HUES6 (cell line): ENCODE data around the gene CRACDL.

Experiments used
- H3K27ac ChIP-seq: 2 replicates; pipeline ENCODE4 v1.7.0; 2013; ENCODE audit warnings: low read depth, mild to moderate bottlenecking, low read length, inconsistent platforms
- H3K27me3 ChIP-seq: 2 replicates; pipeline ENCODE4 v1.6.1; 2013; ENCODE audit warnings: low read length; ENCODE audit not compliant: control insufficient read depth, insufficient read depth
- H3K36me3 ChIP-seq: 2 replicates; pipeline ENCODE4 v1.6.1; 2013; ENCODE audit warnings: low read length; ENCODE audit not compliant: control insufficient read depth, insufficient read depth
- H3K4me1 ChIP-seq: 2 replicates; pipeline ENCODE4 v1.6.1; 2013; ENCODE audit warnings: low read length; ENCODE audit not compliant: control insufficient read depth, insufficient read depth
- H3K4me3 ChIP-seq: 2 replicates; pipeline ENCODE4 v1.5.1; 2013; ENCODE audit warnings: low read depth, low read length
- H3K9ac ChIP-seq: one replicate; pipeline ENCODE4 v1.6.1; 2013; ENCODE audit warnings: mild to moderate bottlenecking, low read length
- H3K9me3 ChIP-seq: 2 replicates; pipeline ENCODE4 v1.6.1; 2013; ENCODE audit warnings: low read depth, low read length; ENCODE audit not compliant: control insufficient read depth, insufficient read depth

CRACDL gene

GRCh38 chr2:98769784-98770183 is 166.2 kb downstream of the CRACDL start:
- Histone ChIP-seq H3K9me3 (no peaks in the 10 kb centered on the region), H3K9ac (no peak overlapping the region), H3K4me3 (no peak overlapping the region), H3K27me3 (no peaks in the 10 kb centered on the region), H3K4me1 (peaks cover 13% of the 10 kb centered on the region; the same call in 1 of the 2 replicates), H3K27ac (no peak overlapping the region), H3K36me3 (no peaks in the 10 kb centered on the region)

DNA sequence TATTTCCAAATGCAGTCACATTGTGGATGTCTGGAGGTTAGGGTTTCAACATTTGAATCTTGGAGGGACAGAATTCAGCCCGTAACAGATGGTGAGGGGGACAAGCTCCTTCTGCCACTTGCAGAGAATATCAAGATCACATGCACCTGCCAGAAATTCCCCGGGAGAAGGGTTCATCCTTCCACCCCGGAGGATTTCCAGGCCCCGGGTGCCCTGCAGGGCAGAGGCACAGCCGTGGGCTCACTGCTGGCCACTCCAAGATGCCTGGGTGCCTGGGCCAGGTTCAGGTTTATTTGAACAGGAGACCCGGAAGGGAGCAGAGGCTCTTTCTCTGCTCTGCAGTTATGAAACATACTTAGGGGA is 166.9 kb downstream of the CRACDL start:
- Histone ChIP-seq H3K36me3 (no peaks in the 10 kb centered on the region), H3K27me3 (no peaks in the 10 kb centered on the region), H3K4me1 (peaks cover 10% of the 10 kb centered on the region; the same call in 1 of the 2 replicates), H3K9me3 (no peaks in the 10 kb centered on the region), H3K4me3 (no peak overlapping the region), H3K27ac (no peak overlapping the region), H3K9ac (no peak overlapping the region)

DNA sequence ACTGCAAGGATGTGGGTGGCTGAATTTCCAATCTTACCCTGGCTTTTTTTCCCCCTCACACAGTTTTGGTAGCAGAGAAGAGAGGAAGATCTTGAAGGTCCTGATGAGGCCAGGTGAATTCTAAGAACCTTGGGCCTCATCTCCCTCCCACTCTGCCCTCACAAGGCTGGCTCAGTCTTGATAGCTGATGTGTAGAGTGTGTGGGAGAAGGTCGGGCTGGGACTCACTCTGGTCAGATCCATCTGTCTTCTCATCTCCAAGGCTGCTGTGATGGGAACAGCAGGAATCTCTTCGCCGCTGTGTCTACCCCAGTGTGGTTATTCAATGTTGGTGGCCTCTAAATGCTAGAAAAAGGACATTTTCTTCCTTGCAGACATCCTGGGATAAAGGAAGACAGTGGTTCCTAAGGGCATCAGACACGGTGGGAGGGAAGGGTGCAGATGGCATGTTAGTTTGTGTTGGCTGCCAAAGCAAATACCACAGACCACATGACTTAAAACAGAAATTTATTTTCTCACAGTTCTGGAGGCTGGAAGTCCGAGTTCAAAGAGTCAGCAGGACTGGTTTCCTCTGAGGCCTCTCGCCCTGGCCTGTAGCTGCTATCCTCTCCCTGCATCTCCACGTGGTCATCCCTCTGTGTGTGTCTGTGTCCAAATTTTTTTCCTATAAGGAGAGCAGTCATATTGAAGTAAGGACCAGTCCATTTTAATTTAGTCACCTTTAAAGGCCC is 167.5 kb downstream of the CRACDL start:
- H3K4me3 ChIP-seq = no peak overlapping the region
- H3K9ac ChIP-seq = no peak overlapping the region
- no peaks in the 10 kb centered on the region for H3K36me3 ChIP-seq
- H3K27me3 ChIP-seq = no peaks in the 10 kb centered on the region
- H3K4me1 ChIP-seq = peaks cover 4% of the 10 kb centered on the region; the same call in 1 of the 2 replicates
- no peaks in the 10 kb centered on the region for H3K9me3 ChIP-seq
- H3K27ac ChIP-seq = no peak overlapping the region

DNA sequence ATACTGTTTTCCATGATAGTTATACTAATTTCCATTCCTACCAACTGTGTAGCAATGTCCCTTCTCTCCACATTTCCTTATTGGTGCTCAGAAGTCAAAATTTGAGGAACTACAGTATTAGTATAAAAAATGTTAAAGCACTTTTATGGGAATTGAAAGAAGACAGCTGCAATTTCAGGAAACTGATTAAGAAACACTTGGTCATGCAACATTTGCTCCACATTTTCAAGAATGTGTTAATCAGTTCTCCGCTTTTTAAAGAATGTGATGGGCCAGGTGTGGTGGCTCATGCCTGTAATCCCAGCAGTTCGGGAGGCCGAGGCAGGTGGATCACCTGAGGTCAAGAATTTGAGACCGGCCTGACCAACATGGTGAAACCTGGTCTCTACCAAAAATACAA is 171.5 kb downstream of the CRACDL start:
- Histone ChIP-seq H3K9me3 (no peaks in the 10 kb centered on the region), H3K4me1 (no peaks in the 10 kb centered on the region), H3K36me3 (no peaks in the 10 kb centered on the region), H3K27me3 (no peaks in the 10 kb centered on the region), H3K4me3 (no peak overlapping the region), H3K27ac (no peak overlapping the region), H3K9ac (no peak overlapping the region)

GRCh38 chr2:98763209-98763951 is 172.6 kb downstream of the CRACDL start:
- Histone ChIP-seq H3K4me3 (no peak overlapping the region), H3K9me3 (no peaks in the 10 kb centered on the region), H3K4me1 (no peaks in the 10 kb centered on the region), H3K9ac (no peak overlapping the region), H3K36me3 (no peaks in the 10 kb centered on the region), H3K27me3 (no peaks in the 10 kb centered on the region), H3K27ac (no peak overlapping the region)

DNA sequence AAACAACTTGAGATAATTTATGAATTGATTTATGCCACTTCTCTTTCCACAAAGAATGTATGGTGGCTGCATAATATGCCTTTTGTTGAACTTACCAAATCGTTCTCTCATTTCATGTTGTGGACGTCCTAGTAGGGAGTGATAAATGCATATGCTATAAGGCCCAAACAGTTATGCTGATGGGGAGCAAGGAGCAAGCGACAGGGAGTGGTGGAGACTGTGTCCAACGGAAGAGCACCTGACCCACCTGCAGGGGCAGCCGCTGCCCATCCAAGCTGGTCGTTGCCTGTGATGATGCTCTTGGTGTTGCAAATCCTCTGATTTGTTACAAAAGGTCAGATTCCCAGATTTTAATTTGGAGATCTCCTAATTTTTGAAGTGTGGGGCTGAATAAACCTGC is 174.1 kb downstream of the CRACDL start:
- no peak overlapping the region for H3K27ac ChIP-seq

GRCh38 chr2:98761267-98761781 is 174.7 kb downstream of the CRACDL start:
- no peaks in the 10 kb centered on the region for H3K9me3 ChIP-seq
- H3K36me3 ChIP-seq = no peaks in the 10 kb centered on the region
- H3K27ac ChIP-seq = no peak overlapping the region
- H3K9ac ChIP-seq = no peak overlapping the region
- no peaks in the 10 kb centered on the region for H3K4me1 ChIP-seq
- no peak overlapping the region for H3K4me3 ChIP-seq
- H3K27me3 ChIP-seq = no peaks in the 10 kb centered on the region

More for the DNA sequence above, 174.1 kb downstream of the CRACDL start:
- Histone ChIP-seq H3K4me1 (no peaks in the 10 kb centered on the region), H3K4me3 (no peak overlapping the region), H3K36me3 (no peaks in the 10 kb centered on the region), H3K27me3 (no peaks in the 10 kb centered on the region), H3K9ac (no peak overlapping the region), H3K9me3 (no peaks in the 10 kb centered on the region)

- H3K9me3 ChIP-seq = no peaks in the 10 kb centered on the region
- no peaks in the 10 kb centered on the region for H3K27me3 ChIP-seq
- no peaks in the 10 kb centered on the region for H3K36me3 ChIP-seq
- H3K9ac ChIP-seq = no peak overlapping the region
- no peak overlapping the region for H3K4me3 ChIP-seq
- no peak overlapping the region for H3K27ac ChIP-seq
- no peaks in the 10 kb centered on the region for H3K4me1 ChIP-seq
Observed at GRCh38 chr2:98759827-98760625, 176.0 kb downstream of the CRACDL start.

DNA sequence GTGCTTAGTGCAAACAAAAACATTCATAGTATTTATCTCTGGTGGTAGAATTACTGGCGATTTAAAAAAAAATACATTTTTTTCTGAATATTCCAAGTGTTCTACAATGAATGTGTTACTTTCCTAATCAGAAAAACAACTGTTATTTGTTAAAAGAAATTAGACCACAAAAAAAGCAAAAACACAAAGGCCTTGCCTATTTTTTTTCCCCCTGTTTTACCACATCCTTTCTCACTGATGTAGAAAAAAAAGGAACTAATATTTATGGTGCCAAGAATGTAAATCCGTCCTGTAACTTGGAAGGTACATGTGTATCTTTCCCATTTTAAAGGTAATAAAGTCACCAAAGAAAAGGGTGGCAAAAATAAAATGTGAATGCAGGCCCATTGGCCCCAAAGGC is 176.7 kb downstream of the CRACDL start:
- H3K4me1 ChIP-seq = no peaks in the 10 kb centered on the region
- no peak overlapping the region for H3K9ac ChIP-seq
- H3K27me3 ChIP-seq = no peaks in the 10 kb centered on the region
- H3K36me3 ChIP-seq = no peaks in the 10 kb centered on the region
- no peak overlapping the region for H3K4me3 ChIP-seq
- no peak overlapping the region for H3K27ac ChIP-seq
- H3K9me3 ChIP-seq = no peaks in the 10 kb centered on the region

DNA sequence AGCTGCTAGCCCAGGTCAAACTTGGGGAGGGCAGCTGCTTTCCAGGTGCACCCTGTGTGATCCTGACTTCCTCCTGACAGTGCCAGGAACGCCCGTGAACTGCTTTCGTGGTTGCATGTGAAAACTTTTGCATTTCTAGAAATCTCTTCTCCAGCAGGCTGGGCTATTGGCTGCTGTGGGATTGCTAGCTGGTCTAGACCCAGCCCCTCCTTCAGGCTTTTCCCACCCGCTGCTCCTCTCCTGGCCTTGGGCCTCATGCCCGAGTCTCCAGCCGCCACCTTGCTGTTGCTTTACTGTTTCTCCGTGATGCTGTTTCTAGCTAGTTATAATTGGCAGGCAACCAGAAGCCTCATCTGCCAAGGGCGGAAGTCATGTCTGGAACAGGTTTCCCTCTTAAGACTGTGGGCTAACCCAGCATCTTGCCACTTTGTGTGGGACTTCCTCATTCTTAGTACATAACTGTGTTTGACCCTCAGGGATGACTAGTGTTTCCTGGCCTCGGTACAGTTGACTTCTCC is 178.1 kb downstream of the CRACDL start:
- no peaks in the 10 kb centered on the region for H3K36me3 ChIP-seq
- H3K27me3 ChIP-seq = no peaks in the 10 kb centered on the region
- no peaks in the 10 kb centered on the region for H3K4me1 ChIP-seq
- no peak overlapping the region for H3K9ac ChIP-seq
- no peak overlapping the region for H3K4me3 ChIP-seq
- no peaks in the 10 kb centered on the region for H3K9me3 ChIP-seq
- H3K27ac ChIP-seq = no peak overlapping the region
